GM23338 (cell line): ENCODE results near the gene SNX10. TPM values are rescaled to one million over a fixed set of nuclear protein-coding genes. Genes with fewer than 3 reads are reported as not detected.

ENCODE experiments used
- ATAC-seq: fragments of 200-7000 bp; cut with Tn5 transposase; 3 replicates; pipeline ENCODE4 v1.9.1; 2020
- DNase-seq: peaks from one replicate; pipeline ENCODE4 v3.0.0-alpha.2; 2015; ENCODE audit warnings: low spot score
- H2AFZ ChIP-seq: fragments of 200-600 bp; sonication (generic); 2 replicates; pipeline ENCODE4 v1.8.0; 2016; ENCODE audit warnings: antibody characterized with exemption, mild to moderate bottlenecking, moderate library complexity
- H3F3A ChIP-seq: fragments of 200-600 bp; sonication (generic); replicated peaks from 2 replicates; pipeline ENCODE4 v1.8.0; 2017; ENCODE audit warnings: antibody characterized with exemption, mixed run types, low read depth
- H3K27ac ChIP-seq: fragments of 200-600 bp; sonication (generic); 2 replicates; pipeline ENCODE4 v1.6.1; 2016; ENCODE audit warnings: low read depth
- H3K27me3 ChIP-seq: fragments of 200-600 bp; sonication (generic); 2 replicates; pipeline ENCODE4 v1.8.0; 2016; ENCODE audit warnings: mild to moderate bottlenecking, mixed run types, moderate library complexity; ENCODE audit not compliant: insufficient read depth
- H3K36me3 ChIP-seq: fragments of 200-600 bp; sonication (generic); 2 replicates; pipeline ENCODE4 v1.8.0; 2016; ENCODE audit warnings: mild to moderate bottlenecking; ENCODE audit not compliant: insufficient read depth
- H3K4me1 ChIP-seq: fragments of 200-600 bp; sonication (generic); 2 replicates; pipeline ENCODE4 v1.8.0; 2016; ENCODE audit warnings: mild to moderate bottlenecking, moderate library complexity; ENCODE audit not compliant: insufficient read depth
- H3K4me2 ChIP-seq: fragments of 200-600 bp; sonication (generic); 2 replicates; pipeline ENCODE4 v1.7.1; 2017; ENCODE audit warnings: mixed run types
- H3K4me3 ChIP-seq: fragments of 200-600 bp; sonication (generic); 2 replicates; pipeline ENCODE4 v1.6.1; 2016; ENCODE audit warnings: mixed run types
- H3K79me2 ChIP-seq: fragments of 200-600 bp; sonication (generic); replicated peaks from 2 replicates; pipeline ENCODE4 v1.8.0; 2017; ENCODE audit warnings: mild to moderate bottlenecking; ENCODE audit not compliant: insufficient read depth
- H3K9me2 ChIP-seq: fragments of 200-600 bp; sonication (generic); 2 replicates; pipeline ENCODE4 v1.8.0; 2017; ENCODE audit not compliant: insufficient read depth
- H4K20me1 ChIP-seq: fragments of 200-600 bp; sonication (generic); replicated peaks from 2 replicates; pipeline ENCODE4 v1.8.0; 2017; ENCODE audit warnings: mild to moderate bottlenecking; ENCODE audit not compliant: insufficient read depth
- H3K27ac Mint-ChIP-seq: 2 replicates; pipeline ENCODE4 v1.8.0; 2020; ENCODE audit warnings: inconsistent platforms, mild to moderate bottlenecking, moderate library complexity, mixed read lengths
- H3K27me3 Mint-ChIP-seq: 3 replicates; pipeline ENCODE4 v1.8.0; 2022; ENCODE audit warnings: low read depth, mild to moderate bottlenecking, moderate library complexity, mixed read lengths, inconsistent platforms; ENCODE audit not compliant: insufficient read depth, poor library complexity
- H3K36me3 Mint-ChIP-seq: 3 replicates; pipeline ENCODE4 v1.8.0; 2021; ENCODE audit warnings: low read depth, mild to moderate bottlenecking, inconsistent platforms, moderate library complexity, mixed read lengths
- H3K4me1 Mint-ChIP-seq: 3 replicates; pipeline ENCODE4 v1.8.0; 2020; ENCODE audit warnings: mild to moderate bottlenecking, inconsistent platforms, mixed read lengths
- H3K4me3 Mint-ChIP-seq: 3 replicates; pipeline ENCODE4 v1.8.0; 2021; ENCODE audit warnings: moderate library complexity, mild to moderate bottlenecking, inconsistent platforms, mixed read lengths
- H3K9me3 Mint-ChIP-seq: 3 replicates; pipeline ENCODE4 v1.8.0; 2020; ENCODE audit warnings: moderate library complexity, mild to moderate bottlenecking, inconsistent platforms, mixed read lengths
- CREB1 ChIP-seq: fragments of 250-450 bp; sonication (Bioruptor Pico); IDR thresholded peaks from 2 replicates; pipeline ENCODE4 v1.5.0; 2020; ENCODE audit warnings: low read depth, mild to moderate bottlenecking, moderate library complexity
- CTCF ChIP-seq, 2 experiments: fragments of 200-600 bp in 1 of 2; sonication (generic) in 1 of 2; conservative IDR thresholded peaks; 2 replicates each; pipeline versions ENCODE4 v1.5.1 to v1.6.1; 2016 to 2017; ENCODE audit warnings: antibody characterized with exemption in 2 of 2, low read depth in 2 of 2, mild to moderate bottlenecking in 2 of 2, moderate library complexity in 1 of 2
- ETS1 ChIP-seq: IDR thresholded peaks from 2 replicates; pipeline ENCODE4 v1.6.1; 2016; ENCODE audit warnings: antibody characterized with exemption
- EZH2 ChIP-seq: fragments of 200-600 bp; sonication (generic); IDR thresholded peaks from one replicate; pipeline ENCODE4 v1.8.0; 2017; ENCODE audit warnings: antibody characterized with exemption, mild to moderate bottlenecking, low read depth; ENCODE audit not compliant: unreplicated experiment
- JUNB ChIP-seq: IDR thresholded peaks from one replicate; pipeline ENCODE4 v1.6.1; 2016; ENCODE audit warnings: antibody characterized with exemption; ENCODE audit not compliant: unreplicated experiment
- POLR2AphosphoS5 ChIP-seq: IDR thresholded peaks from 2 replicates; pipeline ENCODE4 v1.6.1; 2016; ENCODE audit warnings: antibody characterized with exemption, low read depth
- STAT1 ChIP-seq: IDR thresholded peaks from one replicate; pipeline ENCODE4 v1.6.1; 2016; ENCODE audit warnings: antibody characterized with exemption; ENCODE audit not compliant: unreplicated experiment
- polyA plus RNA-seq: library from polyadenylated mRNA; unstranded; fragments of >200 nt; fragmentation: Nextera tagmentation; extraction: Ambion mirVana; gene quantifications from 2 replicates; pipeline ENCODE4 v1.2.1, GENCODE V29; 2016
- total RNA-seq: library from RNA; depleted of rRNA; stranded (reverse); fragments of >200 nt; shearing (Covaris generic); gene quantifications from 2 replicates; pipeline ENCODE4 v1.2.3, GENCODE V29; 2014
- TF ChIP-seq, protein P1 (sequence below): IDR thresholded peaks from one replicate; pipeline ENCODE4 v1.6.1; 2018; ENCODE audit warnings: antibody characterized with exemption; ENCODE audit not compliant: unreplicated experiment

SNX10 gene
- total and polyA plus RNA-seq, 2 experiments from 2014 or later: 15.8 to 17.8 TPM

GRCh38 chr7:26278770-26279169, 12.9 kb upstream of the SNX10 start:
- H3K36me3 ChIP-seq: no peaks in the 10 kb centered on the region
- TF ChIP-seq ETS1: no peak
- peak; percentile 10 to 27; a peak in 2 of 4 replicates for TF ChIP-seq CTCF (conservative IDR thresholded peaks at IDR 0.05; ENCODE audit: low read depth in 2 of 2)
- no peaks in the 10 kb centered on the region for H3F3A ChIP-seq
- H3K9me2 ChIP-seq: no peaks in the 10 kb centered on the region
- no peaks in the 10 kb centered on the region for H4K20me1 ChIP-seq
- no peak overlapping the region for H3K4me2 ChIP-seq
- Mint-ChIP-seq H3K36me3 (no peaks in the 10 kb centered on the region), H3K9me3 (no peaks in the 10 kb centered on the region), H3K4me1 (peaks cover 3% of the 10 kb centered on the region; the same call in 2 of the 3 replicates), H3K27me3 (peaks cover 3% of the 10 kb centered on the region), H3K4me3 (no peak overlapping the region), H3K27ac (no peak overlapping the region)
- no peaks in the 10 kb centered on the region for H3K4me1 ChIP-seq
- no peaks in the 10 kb centered on the region for H3K27me3 ChIP-seq
- H2AFZ ChIP-seq: no peak overlapping the region
- no peak overlapping the region for H3K27ac ChIP-seq
- DNase-seq: no peak
- ATAC-seq: no peak; the same call in 2 of the 3 replicates
- no peak overlapping the region for H3K4me3 ChIP-seq
- no peaks in the 10 kb centered on the region for H3K79me2 ChIP-seq

- no peaks in the 10 kb centered on the region for H3K4me1 ChIP-seq
- DNase-seq (no peak), ATAC-seq (no peak)
- Mint-ChIP-seq H3K4me3 (no peak overlapping the region), H3K36me3 (no peaks in the 10 kb centered on the region), H3K9me3 (no peaks in the 10 kb centered on the region), H3K27ac (no peak overlapping the region), H3K4me1 (peaks cover 3% of the 10 kb centered on the region; the same call in 2 of the 3 replicates), H3K27me3 (peaks cover 3% of the 10 kb centered on the region)
- H3K36me3 ChIP-seq: no peaks in the 10 kb centered on the region
- no peaks in the 10 kb centered on the region for H3F3A ChIP-seq
- H3K9me2 ChIP-seq: no peaks in the 10 kb centered on the region
- H3K4me3 ChIP-seq: no peak overlapping the region
- H3K27ac ChIP-seq: no peak overlapping the region
- H3K79me2 ChIP-seq: no peaks in the 10 kb centered on the region
- H3K4me2 ChIP-seq: no peak overlapping the region
- H3K27me3 ChIP-seq: no peaks in the 10 kb centered on the region
- H4K20me1 ChIP-seq: no peaks in the 10 kb centered on the region
- 0 out of 2 replicates have a peak overlapping the region, but pooled peaks have one; percentile 43 for H2AFZ ChIP-seq
- TF ChIP-seq POLR2AphosphoS5: no peak
- no peak for TF ChIP-seq CREB1
- TF ChIP-seq, protein P1, sequence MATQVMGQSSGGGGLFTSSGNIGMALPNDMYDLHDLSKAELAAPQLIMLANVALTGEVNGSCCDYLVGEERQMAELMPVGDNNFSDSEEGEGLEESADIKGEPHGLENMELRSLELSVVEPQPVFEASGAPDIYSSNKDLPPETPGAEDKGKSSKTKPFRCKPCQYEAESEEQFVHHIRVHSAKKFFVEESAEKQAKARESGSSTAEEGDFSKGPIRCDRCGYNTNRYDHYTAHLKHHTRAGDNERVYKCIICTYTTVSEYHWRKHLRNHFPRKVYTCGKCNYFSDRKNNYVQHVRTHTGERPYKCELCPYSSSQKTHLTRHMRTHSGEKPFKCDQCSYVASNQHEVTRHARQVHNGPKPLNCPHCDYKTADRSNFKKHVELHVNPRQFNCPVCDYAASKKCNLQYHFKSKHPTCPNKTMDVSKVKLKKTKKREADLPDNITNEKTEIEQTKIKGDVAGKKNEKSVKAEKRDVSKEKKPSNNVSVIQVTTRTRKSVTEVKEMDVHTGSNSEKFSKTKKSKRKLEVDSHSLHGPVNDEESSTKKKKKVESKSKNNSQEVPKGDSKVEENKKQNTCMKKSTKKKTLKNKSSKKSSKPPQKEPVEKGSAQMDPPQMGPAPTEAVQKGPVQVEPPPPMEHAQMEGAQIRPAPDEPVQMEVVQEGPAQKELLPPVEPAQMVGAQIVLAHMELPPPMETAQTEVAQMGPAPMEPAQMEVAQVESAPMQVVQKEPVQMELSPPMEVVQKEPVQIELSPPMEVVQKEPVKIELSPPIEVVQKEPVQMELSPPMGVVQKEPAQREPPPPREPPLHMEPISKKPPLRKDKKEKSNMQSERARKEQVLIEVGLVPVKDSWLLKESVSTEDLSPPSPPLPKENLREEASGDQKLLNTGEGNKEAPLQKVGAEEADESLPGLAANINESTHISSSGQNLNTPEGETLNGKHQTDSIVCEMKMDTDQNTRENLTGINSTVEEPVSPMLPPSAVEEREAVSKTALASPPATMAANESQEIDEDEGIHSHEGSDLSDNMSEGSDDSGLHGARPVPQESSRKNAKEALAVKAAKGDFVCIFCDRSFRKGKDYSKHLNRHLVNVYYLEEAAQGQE: no peak
- TF ChIP-seq ETS1: no peak
- no peak for TF ChIP-seq EZH2
- no peak for TF ChIP-seq STAT1
- no peak for TF ChIP-seq JUNB
Measured at GRCh38 chr7:26279405-26279804, 12.3 kb upstream of the SNX10 start.
